Transverse colon (tissue), 4 donors: ENCODE measurements around the gene MAN1B1. TPM values are rescaled to one million over a fixed set of nuclear protein-coding genes. Genes with fewer than 3 reads are reported as not detected.

Experiments
- DNase-seq: peaks from one replicate; pipeline ENCODE4 v3.0.0-alpha.2; 2019
- H3K27ac ChIP-seq, 4 donors: fragments of 200-600 bp; sonication (generic); 2 replicates each; pipeline ENCODE4 v1.5.1; 2016 to 2018; ENCODE audit warnings: inconsistent platforms in 4 of 4
- H3K27me3 ChIP-seq: fragments of 200-600 bp; sonication (generic); 2 replicates; pipeline ENCODE4 v1.5.1; 2017; ENCODE audit warnings: inconsistent platforms
- H3K36me3 ChIP-seq, 4 donors: fragments of 200-600 bp; sonication (generic); 2 replicates each; pipeline ENCODE4 v1.5.1; 2017 to 2019; ENCODE audit warnings: inconsistent platforms in 4 of 4
- H3K4me1 ChIP-seq, 4 donors: fragments of 200-600 bp; sonication (generic); 2 replicates each; pipeline ENCODE4 v1.5.1; 2017 to 2020; ENCODE audit warnings: inconsistent platforms in 4 of 4
- H3K4me3 ChIP-seq, 4 donors: fragments of 200-600 bp; sonication (generic); 1 replicate in 1 of 4; 2 replicates in 3 of 4; pipeline versions ENCODE4 v1.5.1 to v1.6.1; 2017 to 2019; ENCODE audit warnings: inconsistent platforms in 4 of 4
- H3K9me3 ChIP-seq, 2 donors: fragments of 200-600 bp; sonication (generic); 2 replicates each; pipeline ENCODE4 v1.5.1; 2017 to 2019; ENCODE audit warnings: inconsistent platforms in 2 of 2
- CTCF ChIP-seq, 5 experiments: fragments of 200-600 bp in 3 of 5; fragments of 450-650 bp in 2 of 5; sonication (generic) in 3 of 5; IDR thresholded peaks; 1 replicate in 2 of 5; 2 replicates in 3 of 5; pipeline ENCODE4 v1.5.1; 2016 to 2017; ENCODE audit warnings: antibody characterized with exemption in 5 of 5, inconsistent platforms in 3 of 5, mild to moderate bottlenecking in 2 of 5, moderate library complexity in 1 of 5
- EP300 ChIP-seq: sonication (generic); formaldehyde crosslinking; IDR thresholded peaks from one replicate; pipeline ENCODE4 v1.6.1; 2017; ENCODE audit warnings: antibody characterized with exemption, low read depth
- POLR2A ChIP-seq: fragments of 450-650 bp; IDR thresholded peaks from one replicate; pipeline ENCODE4 v1.6.1; 2016; ENCODE audit warnings: antibody characterized with exemption, mild to moderate bottlenecking, moderate library complexity
- POLR2AphosphoS5 ChIP-seq, 3 donors: sonication (generic); formaldehyde crosslinking; IDR thresholded peaks; one replicate each; pipeline ENCODE4 v1.6.1; 2016; ENCODE audit warnings: antibody characterized with exemption in 3 of 3
- WGBS, 2 donors: methylation state at CpG; one replicate each; pipeline ENCODE4 v1.1.5; 2018; ENCODE audit warnings: low coverage in 1 of 2; 5-methylcytosine and 5-hydroxymethylcytosine counted together
- in situ Hi-C, 4 donors: fragments of 200-750 bp; cut with MboI; loops; one replicate each; pipeline versions ENCODE4 v1.15.0 to v1.15.1; 2017; ENCODE audit warnings: low sequenced_read_pairs in 3 of 4, low pct_ligation_motif_present in 1 of 4, low pct_unique_long_range_greater_than_20kb in 1 of 4
- intact Hi-C: fragments of 100-400 bp; cut with DNase I; formaldehyde crosslinking; loops from one replicate; pipeline ENCODE4 v1.15.1; 2023; ENCODE audit warnings: low total_unique reads
- total RNA-seq, 4 donors: library from RNA; depleted of rRNA; stranded (reverse); fragments of >200 nt; gene quantifications; one replicate each; pipeline ENCODE4 v1.1.0, GENCODE V29; 2016

MAN1B1 gene
- total RNA-seq, 4 donors from 2014 or later = 56.5 to 106 (median 70.0) TPM

- intact Hi-C loops (no loop called here), in situ Hi-C loops (loop anchor here in 1 of 4 donors (25.0 kb wide), 1 partner anchor 106 kb away; the partner anchor contains the start of genes NDOR1, RNF208, TMEM203 and TPRN)
- TF ChIP-seq POLR2A = no peak
- no peak for TF ChIP-seq CTCF (IDR thresholded peaks at IDR 0.05)
- no peak for TF ChIP-seq POLR2AphosphoS5 (IDR thresholded peaks at IDR 0.05)
- WGBS, 2 donors = 95% methylated on average over 27 of the region's 27 CpGs; no CpG with 5 or more reads in 1 of the 2 donors
- Histone ChIP-seq H3K4me3 (no peak overlapping the region), H3K27ac (no peak overlapping the region), H3K4me1 (no peaks in the 10 kb centered on the region), H3K36me3 (peaks cover 0 to 27% (median under 1%) of the 10 kb centered on the region in 4 donors), H3K27me3 (no peaks in the 10 kb centered on the region), H3K9me3 (no peaks in the 10 kb centered on the region)
- no peak for DNase-seq
Measured at GRCh38 chr9:137106662-137107250, 20.0 kb downstream of the MAN1B1 start.

- H3K27ac ChIP-seq = no peak overlapping the region
- H3K36me3 ChIP-seq = peaks cover 0 to 22% (median 0%) of the 10 kb centered on the region in 4 donors
- DNase-seq = no peak
- no peaks in the 10 kb centered on the region for H3K9me3 ChIP-seq
- in situ Hi-C loops (loop anchor here in 1 of 4 donors (25.0 kb wide), 1 partner anchor 105 kb away; the partner anchor contains the start of genes NDOR1, RNF208, TMEM203 and TPRN), intact Hi-C loops (no loop called here)
- TF ChIP-seq POLR2AphosphoS5 (IDR thresholded peaks at IDR 0.05) (no peak), EP300 (no peak), POLR2A (no peak), CTCF (IDR thresholded peaks at IDR 0.05) (no peak)
- H3K4me3 ChIP-seq = no peak overlapping the region
- WGBS, 2 donors = 90% methylated on average over 27 of the region's 27 CpGs; no CpG with 5 or more reads in 1 of the 2 donors
- no peaks in the 10 kb centered on the region for H3K4me1 ChIP-seq
- no peaks in the 10 kb centered on the region for H3K27me3 ChIP-seq
Measured at GRCh38 chr9:137107312-137107921, 20.6 kb downstream of the MAN1B1 start.

- Histone ChIP-seq H3K4me1 (no peaks in the 10 kb centered on the region), H3K4me3 (no peak overlapping the region), H3K9me3 (no peaks in the 10 kb centered on the region), H3K27ac (no peak overlapping the region), H3K36me3 (peaks cover 0 to 16% (median 0%) of the 10 kb centered on the region in 4 donors), H3K27me3 (no peaks in the 10 kb centered on the region)
- intact Hi-C loops (no loop called here), in situ Hi-C loops (loop anchor here in 1 of 4 donors (25.0 kb wide), 1 partner anchor 104 kb away; the partner anchor contains the start of genes NDOR1, RNF208, TMEM203 and TPRN)
- WGBS, 2 donors = 95% methylated on average over 15 of the region's 17 CpGs; no CpG with 5 or more reads in 1 of the 2 donors
- DNase-seq = no peak
- TF ChIP-seq POLR2A = no peak
Measured at GRCh38 chr9:137107982-137108381, 21.2 kb downstream of the MAN1B1 start.

GRCh38 chr9:137108608-137109249 is 21.9 kb downstream of the MAN1B1 start:
- peaks cover 0 to 9% (median 0%) of the 10 kb centered on the region in 4 donors for H3K36me3 ChIP-seq
- WGBS, 2 donors = 91% methylated on average over 29 of the region's 29 CpGs; no CpG with 5 or more reads in 1 of the 2 donors
- H3K27me3 ChIP-seq = no peaks in the 10 kb centered on the region
- peaks cover 0 to 5% (median 3%) of the 10 kb centered on the region in 4 donors for H3K4me1 ChIP-seq
- H3K9me3 ChIP-seq = no peaks in the 10 kb centered on the region
- no peak for TF ChIP-seq POLR2A
- TF ChIP-seq POLR2AphosphoS5 (IDR thresholded peaks at IDR 0.05) = no peak
- no peak for TF ChIP-seq CTCF (IDR thresholded peaks at IDR 0.05)
- no peak for TF ChIP-seq EP300
- intact Hi-C loops = no loop called here
- no peak overlapping the region for H3K4me3 ChIP-seq
- no peak overlapping the region for H3K27ac ChIP-seq
- in situ Hi-C loops = loop anchor here in 1 of 4 donors (25.0 kb wide), 1 partner anchor 104 kb away; the partner anchor contains the start of genes NDOR1, RNF208, TMEM203 and TPRN
- DNase-seq = no peak
